ENCODE measurements around the gene SCN7A. TPM values are rescaled to one million over a fixed set of nuclear protein-coding genes. Genes with fewer than 3 reads are reported as not detected.

SCN7A gene
- polyA plus RNA-seq, 1 donor (not counting 4 experiments of a cell fraction or from before 2014, with no cell fraction given), result not detected

DNA sequence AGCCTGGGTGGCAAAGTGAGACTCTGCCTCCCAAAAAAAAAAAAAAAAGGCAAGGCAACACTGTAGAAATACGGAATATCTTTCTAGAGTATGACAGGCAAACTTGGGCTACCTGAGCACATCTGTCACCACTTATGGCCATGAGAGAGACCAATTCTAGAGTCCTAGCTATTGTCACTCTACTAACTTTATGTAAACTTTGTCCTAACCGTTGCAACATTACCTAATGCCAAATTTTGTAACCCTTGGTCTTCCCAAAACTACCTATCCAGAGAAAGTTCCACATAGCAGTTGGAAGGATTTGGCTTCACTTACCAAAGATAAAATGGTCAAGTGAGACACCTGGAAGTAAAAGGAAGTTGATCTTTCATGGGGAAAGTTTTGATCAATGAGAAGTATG, 26.6 kb upstream of the SCN7A start:
- FAIRE-seq, result no peak
- Histone ChIP-seq H3K4me1 (ENCODE audit: control insufficient read depth, extremely low read depth, insufficient read depth, low read length) (peaks cover 5% of the 10 kb centered on the region), H3K27ac (ENCODE audit: control insufficient read depth, insufficient read depth, low read length) (no peak overlapping the region), H3K4me3 (ENCODE audit: control insufficient read depth in 2 of 3, extremely low read depth in 1 of 3, insufficient read depth in 2 of 3, low read depth in 1 of 3, low read length in 3 of 3) (no peak overlapping the region), H3K9me3 (ENCODE audit: control insufficient read depth, low read depth, low read length) (no peaks in the 10 kb centered on the region), H4K20me1 (ENCODE audit: control insufficient read depth, extremely low read depth, insufficient read depth, low read length) (no peaks in the 10 kb centered on the region), H3K9me1 (ENCODE audit: control insufficient read depth, extremely low read depth, insufficient read depth, low read length) (no peaks in the 10 kb centered on the region), H3K79me2 (ENCODE audit: control insufficient read depth, insufficient read depth, low read length) (no peaks in the 10 kb centered on the region), H3K9ac (ENCODE audit: control insufficient read depth, extremely low read depth, insufficient read depth, low read length) (no peak overlapping the region), H3K4me2 (ENCODE audit: control insufficient read depth, extremely low read depth, insufficient read depth, low read depth, low read length) (no peak overlapping the region), H3K36me3 (ENCODE audit: control insufficient read depth in 2 of 2, extremely low read depth in 1 of 2, insufficient read depth in 2 of 2, low read length in 2 of 2) (no peaks in the 10 kb centered on the region), H2AFZ (ENCODE audit: control insufficient read depth, low read length) (no peak overlapping the region), H3K27me3 (ENCODE audit: control insufficient read depth, extremely low read depth, insufficient read depth, low read length) (no peaks in the 10 kb centered on the region)
- TF ChIP-seq, protein P1, sequence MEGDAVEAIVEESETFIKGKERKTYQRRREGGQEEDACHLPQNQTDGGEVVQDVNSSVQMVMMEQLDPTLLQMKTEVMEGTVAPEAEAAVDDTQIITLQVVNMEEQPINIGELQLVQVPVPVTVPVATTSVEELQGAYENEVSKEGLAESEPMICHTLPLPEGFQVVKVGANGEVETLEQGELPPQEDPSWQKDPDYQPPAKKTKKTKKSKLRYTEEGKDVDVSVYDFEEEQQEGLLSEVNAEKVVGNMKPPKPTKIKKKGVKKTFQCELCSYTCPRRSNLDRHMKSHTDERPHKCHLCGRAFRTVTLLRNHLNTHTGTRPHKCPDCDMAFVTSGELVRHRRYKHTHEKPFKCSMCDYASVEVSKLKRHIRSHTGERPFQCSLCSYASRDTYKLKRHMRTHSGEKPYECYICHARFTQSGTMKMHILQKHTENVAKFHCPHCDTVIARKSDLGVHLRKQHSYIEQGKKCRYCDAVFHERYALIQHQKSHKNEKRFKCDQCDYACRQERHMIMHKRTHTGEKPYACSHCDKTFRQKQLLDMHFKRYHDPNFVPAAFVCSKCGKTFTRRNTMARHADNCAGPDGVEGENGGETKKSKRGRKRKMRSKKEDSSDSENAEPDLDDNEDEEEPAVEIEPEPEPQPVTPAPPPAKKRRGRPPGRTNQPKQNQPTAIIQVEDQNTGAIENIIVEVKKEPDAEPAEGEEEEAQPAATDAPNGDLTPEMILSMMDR (optimal IDR thresholded peaks at IDR 0.05 in 1 of 3, IDR thresholded peaks at IDR 0.05 in 1 of 3, conservative IDR thresholded peaks at IDR 0.05 in 1 of 3; ENCODE audit: extremely low read depth in 1 of 3, insufficient read depth in 2 of 3, low read length in 3 of 3), result no peak
- TF ChIP-seq EZH2 (IDR thresholded peaks at IDR 0.05; ENCODE audit: low read length), result no peak
- no peak for DNase-seq (ENCODE audit: low read depth, low spot score)
- dilution Hi-C loops (cut with MboI; ENCODE audit: extremely low pct_ligation_motif_present, low sequenced_read_pairs), result no loop called here

DNA sequence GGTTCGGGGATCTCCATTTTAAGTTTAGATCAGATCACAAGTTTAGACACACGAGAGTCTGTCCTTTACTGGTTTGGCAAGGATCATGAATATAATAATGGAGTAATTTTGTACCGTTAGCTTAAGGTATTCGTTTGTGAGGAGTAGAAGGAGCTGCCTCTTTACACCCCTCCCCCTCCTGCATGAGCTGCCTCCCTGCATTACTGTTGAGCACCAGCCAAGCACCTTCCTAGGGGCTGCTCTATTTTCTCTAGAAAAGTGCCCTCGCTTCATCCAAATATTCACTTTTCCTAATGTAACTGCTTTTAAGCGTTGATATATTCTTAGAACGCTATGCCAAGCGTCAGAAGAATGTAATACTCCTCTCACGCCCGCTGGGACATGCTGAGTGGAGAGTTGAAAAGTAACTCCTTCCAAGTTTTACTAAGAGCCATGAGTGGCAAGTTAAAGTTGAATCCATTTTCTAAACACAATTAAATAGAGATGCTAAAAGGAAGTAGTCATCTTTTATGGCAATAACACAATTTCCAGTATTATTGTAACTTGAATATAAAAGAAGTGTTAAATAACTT, 25.4 kb upstream of the SCN7A start:
- FAIRE-seq (no peak), DNase-seq (ENCODE audit: low read depth, low spot score) (no peak)
- Histone ChIP-seq H3K9me1 (ENCODE audit: control insufficient read depth, extremely low read depth, insufficient read depth, low read length) (no peaks in the 10 kb centered on the region), H3K36me3 (ENCODE audit: control insufficient read depth in 2 of 2, extremely low read depth in 1 of 2, insufficient read depth in 2 of 2, low read length in 2 of 2) (no peaks in the 10 kb centered on the region), H3K9ac (ENCODE audit: control insufficient read depth, extremely low read depth, insufficient read depth, low read length) (no peak overlapping the region), H2AFZ (ENCODE audit: control insufficient read depth, low read length) (no peak overlapping the region), H3K4me3 (ENCODE audit: control insufficient read depth in 2 of 3, extremely low read depth in 1 of 3, insufficient read depth in 2 of 3, low read depth in 1 of 3, low read length in 3 of 3) (no peak overlapping the region), H3K4me1 (ENCODE audit: control insufficient read depth, extremely low read depth, insufficient read depth, low read length) (peaks cover 5% of the 10 kb centered on the region), H3K79me2 (ENCODE audit: control insufficient read depth, insufficient read depth, low read length) (no peaks in the 10 kb centered on the region), H4K20me1 (ENCODE audit: control insufficient read depth, extremely low read depth, insufficient read depth, low read length) (no peaks in the 10 kb centered on the region), H3K9me3 (ENCODE audit: control insufficient read depth, low read depth, low read length) (no peaks in the 10 kb centered on the region), H3K4me2 (ENCODE audit: control insufficient read depth, extremely low read depth, insufficient read depth, low read depth, low read length) (no peak overlapping the region), H3K27ac (ENCODE audit: control insufficient read depth, insufficient read depth, low read length) (no peak overlapping the region), H3K27me3 (ENCODE audit: control insufficient read depth, extremely low read depth, insufficient read depth, low read length) (no peaks in the 10 kb centered on the region)
- dilution Hi-C loops (cut with MboI; ENCODE audit: extremely low pct_ligation_motif_present, low sequenced_read_pairs), result no loop called here
- TF ChIP-seq, protein P1 (optimal IDR thresholded peaks at IDR 0.05 in 1 of 3, IDR thresholded peaks at IDR 0.05 in 1 of 3, conservative IDR thresholded peaks at IDR 0.05 in 1 of 3; ENCODE audit: extremely low read depth in 1 of 3, insufficient read depth in 2 of 3, low read length in 3 of 3), result no peak
- TF ChIP-seq EZH2 (IDR thresholded peaks at IDR 0.05; ENCODE audit: low read length), result no peak
